Measurements from ENCODE around the gene KITLG.
"Not testable (repeated sequence)": the region's sequence is repeated elsewhere in the genome, so short reads cannot be mapped to it uniquely, and the experiment has no call there.

The KITLG gene

GRCh38 chr12:88493636-88494035 lies 86.6 kb downstream of the KITLG start:
- no peak for DNase-seq (ENCODE audit: low read depth)

GRCh38 chr12:88490425-88490824 lies 89.8 kb downstream of the KITLG start:
- DNase-seq (ENCODE audit: low read depth) = no peak

GRCh38 chr12:88472775-88473174 lies 107.5 kb downstream of the KITLG start:
- no peak for DNase-seq (ENCODE audit: low read depth)

- no peak for DNase-seq (ENCODE audit: low read depth)
These were observed 108.0 kb downstream of the KITLG start for GRCh38 chr12:88472248-88472647.

GRCh38 chr12:88471331-88472045 lies 108.8 kb downstream of the KITLG start:
- DNase-seq (ENCODE audit: low read depth) = no peak

GRCh38 chr12:88469154-88469553 lies 111.1 kb downstream of the KITLG start:
- no peak for DNase-seq (ENCODE audit: low read depth)

GRCh38 chr12:88468581-88468980 lies 111.7 kb downstream of the KITLG start:
- DNase-seq (ENCODE audit: low read depth) = no peak

- DNase-seq (ENCODE audit: low read depth) = not testable (repeated sequence)
These were observed 113.6 kb downstream of the KITLG start for GRCh38 chr12:88466708-88467107.

- no peak for DNase-seq (ENCODE audit: low read depth)
These were observed 121.9 kb downstream of the KITLG start for GRCh38 chr12:88458327-88458726.

GRCh38 chr12:88453323-88453722 lies 126.9 kb downstream of the KITLG start:
- DNase-seq (ENCODE audit: low read depth) = no peak

GRCh38 chr12:88451205-88451604 lies 129.1 kb downstream of the KITLG start:
- DNase-seq (ENCODE audit: low read depth) = no peak

- DNase-seq (ENCODE audit: low read depth) = no peak
These were observed 130.1 kb downstream of the KITLG start for GRCh38 chr12:88450136-88450535.

- DNase-seq (ENCODE audit: low read depth) = no peak
These were observed 131.8 kb downstream of the KITLG start for GRCh38 chr12:88448337-88448915.

GRCh38 chr12:88445705-88446394 lies 134.4 kb downstream of the KITLG start:
- DNase-seq (ENCODE audit: low read depth) = no peak

- no peak for DNase-seq (ENCODE audit: low read depth)
These were observed 135.8 kb downstream of the KITLG start for GRCh38 chr12:88444481-88444880.
